ENCODE data around the gene PPM1A. TPM values are rescaled to one million over a fixed set of nuclear protein-coding genes. Genes with fewer than 3 reads are reported as not detected.

Gene PPM1A
- total RNA-seq, 2 donors from 2014 or later = 37.4 to 58.3 TPM

DNA sequence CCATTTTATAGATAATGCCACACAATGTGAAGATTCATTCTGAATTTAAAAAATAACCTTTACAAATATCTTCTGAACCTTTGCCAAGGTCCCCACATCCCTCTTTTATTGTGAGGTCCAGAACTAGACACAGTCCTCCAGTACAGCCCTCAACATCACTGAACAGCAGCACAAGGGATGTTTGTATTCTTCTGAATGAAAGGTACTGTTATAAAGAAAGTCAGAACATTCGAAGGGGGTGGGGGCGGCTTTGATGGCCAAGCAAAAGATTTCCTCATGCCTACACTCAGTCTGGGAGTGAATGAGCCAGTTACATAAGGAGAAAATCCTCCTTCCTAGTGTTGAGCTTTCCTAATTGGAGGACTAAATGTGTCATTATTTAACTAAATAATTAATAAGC, 77.3 kb downstream of the PPM1A start:
- H3K4me1 ChIP-seq (ENCODE audit: control insufficient read depth in 1 of 2, low read depth in 2 of 2) = peaks cover 0 to 9% of the 10 kb centered on the region in 2 donors
- no peak for TF ChIP-seq CTCF (IDR thresholded peaks at IDR 0.05)
- no peaks in the 10 kb centered on the region for H3K36me3 ChIP-seq
- H3K4me3 ChIP-seq = no peak overlapping the region
- no peaks in the 10 kb centered on the region for H3K27me3 ChIP-seq (replicated peaks; ENCODE audit: insufficient read depth)
- no peaks in the 10 kb centered on the region for H3K9me3 ChIP-seq
- no peak for DNase-seq (ENCODE audit: low spot score)
- ATAC-seq (ENCODE audit: insufficient number of reproducible peaks, low FRiP score, low read depth) = no peak
- H3K27ac ChIP-seq = no peak overlapping the region

DNA sequence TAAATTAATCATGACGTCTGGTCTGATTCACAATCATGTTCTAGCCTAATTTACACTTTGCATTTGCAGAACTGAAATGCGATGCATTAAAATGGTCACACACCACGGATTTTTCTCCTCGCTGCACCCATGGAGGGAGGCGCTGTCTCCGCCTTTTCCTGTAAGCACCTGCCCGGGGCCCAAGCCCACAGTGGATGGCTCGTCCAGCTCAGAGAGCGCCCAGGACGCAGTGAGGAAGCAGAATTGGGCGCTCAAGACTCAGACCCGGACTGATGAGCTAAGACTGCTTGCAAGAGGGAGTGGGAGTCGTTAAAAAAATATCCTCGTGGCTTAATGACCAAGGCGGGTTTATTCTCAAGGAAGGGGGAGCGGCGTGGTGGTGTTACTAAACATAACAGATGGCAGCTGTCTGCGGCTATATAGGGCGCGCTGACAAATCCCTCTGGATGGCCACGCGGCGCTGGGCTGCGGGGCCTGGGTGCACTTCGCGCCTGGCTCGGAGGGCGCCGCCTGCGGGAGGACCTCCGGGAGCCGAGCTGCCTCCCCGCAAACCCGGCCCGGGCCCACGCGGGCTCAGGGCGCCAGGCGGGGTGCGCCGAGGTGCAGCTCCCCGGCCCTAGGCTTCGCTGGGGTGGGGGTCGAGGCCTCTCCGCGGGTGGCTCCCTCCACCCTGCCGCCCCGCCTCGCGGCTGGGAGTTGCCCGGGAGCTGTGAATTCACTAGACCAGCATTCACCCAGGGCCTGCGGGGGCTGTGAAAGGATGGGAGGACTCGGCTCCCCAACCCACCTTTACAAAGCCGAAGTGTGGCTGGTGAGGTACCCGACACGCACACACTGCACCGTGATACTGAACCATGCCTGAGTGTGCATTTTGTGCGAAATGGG, 78.7 kb downstream of the PPM1A start:
- H3K36me3 ChIP-seq = no peaks in the 10 kb centered on the region
- H3K27ac ChIP-seq = no peak overlapping the region
- ATAC-seq (ENCODE audit: insufficient number of reproducible peaks, low FRiP score, low read depth) = no peak
- H3K27me3 ChIP-seq (replicated peaks; ENCODE audit: insufficient read depth) = no peaks in the 10 kb centered on the region
- DNase-seq (ENCODE audit: low spot score) = no peak
- peaks cover 0 to 9% of the 10 kb centered on the region in 2 donors for H3K4me1 ChIP-seq (ENCODE audit: control insufficient read depth in 1 of 2, low read depth in 2 of 2)
- peak overlapping the region; percentile 51 for H3K4me3 ChIP-seq
- H3K9me3 ChIP-seq = no peaks in the 10 kb centered on the region
- no peak for TF ChIP-seq CTCF (IDR thresholded peaks at IDR 0.05)

DNA sequence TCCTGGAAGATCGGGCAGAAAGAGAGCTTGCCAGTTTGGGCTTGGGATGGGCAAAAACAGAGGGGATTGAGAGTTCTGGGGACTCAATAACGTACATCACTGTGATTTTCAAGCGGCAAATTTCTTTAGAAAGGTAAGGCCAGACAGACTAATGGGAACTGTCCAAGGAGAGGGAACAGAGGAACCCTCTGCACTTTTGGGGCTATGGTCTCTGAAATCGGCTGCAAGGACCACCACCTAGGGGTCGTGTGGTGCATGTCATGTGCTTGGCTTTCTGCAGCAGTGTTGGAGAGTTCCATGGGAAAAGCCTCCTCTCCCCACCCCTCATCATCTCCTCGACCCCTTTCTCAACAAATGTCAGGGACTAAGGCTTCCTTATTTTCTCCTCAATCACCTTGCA, 79.6 kb downstream of the PPM1A start:
- no peaks in the 10 kb centered on the region for H3K36me3 ChIP-seq
- peaks cover 0 to 9% of the 10 kb centered on the region in 2 donors for H3K4me1 ChIP-seq (ENCODE audit: control insufficient read depth in 1 of 2, low read depth in 2 of 2)
- DNase-seq (ENCODE audit: low spot score) (no peak), ATAC-seq (ENCODE audit: insufficient number of reproducible peaks, low FRiP score, low read depth) (no peak)
- no peaks in the 10 kb centered on the region for H3K27me3 ChIP-seq (replicated peaks; ENCODE audit: insufficient read depth)
- TF ChIP-seq CTCF (IDR thresholded peaks at IDR 0.05) = no peak
- H3K4me3 ChIP-seq = no peak overlapping the region
- H3K9me3 ChIP-seq = no peaks in the 10 kb centered on the region
- no peak overlapping the region for H3K27ac ChIP-seq

- ATAC-seq (ENCODE audit: insufficient number of reproducible peaks, low FRiP score, low read depth) (no peak), DNase-seq (ENCODE audit: low spot score) (no peak)
- H3K9me3 ChIP-seq = no peaks in the 10 kb centered on the region
- H3K27me3 ChIP-seq (replicated peaks; ENCODE audit: insufficient read depth) = no peaks in the 10 kb centered on the region
- H3K36me3 ChIP-seq = no peaks in the 10 kb centered on the region
- TF ChIP-seq CTCF (IDR thresholded peaks at IDR 0.05) = no peak
- no peak overlapping the region for H3K4me3 ChIP-seq
- no peak overlapping the region for H3K27ac ChIP-seq
- peaks cover 0 to 9% of the 10 kb centered on the region in 2 donors for H3K4me1 ChIP-seq (ENCODE audit: control insufficient read depth in 1 of 2, low read depth in 2 of 2)
These were observed 80.3 kb downstream of the PPM1A start for GRCh38 chr14:60329274-60329673.

DNA sequence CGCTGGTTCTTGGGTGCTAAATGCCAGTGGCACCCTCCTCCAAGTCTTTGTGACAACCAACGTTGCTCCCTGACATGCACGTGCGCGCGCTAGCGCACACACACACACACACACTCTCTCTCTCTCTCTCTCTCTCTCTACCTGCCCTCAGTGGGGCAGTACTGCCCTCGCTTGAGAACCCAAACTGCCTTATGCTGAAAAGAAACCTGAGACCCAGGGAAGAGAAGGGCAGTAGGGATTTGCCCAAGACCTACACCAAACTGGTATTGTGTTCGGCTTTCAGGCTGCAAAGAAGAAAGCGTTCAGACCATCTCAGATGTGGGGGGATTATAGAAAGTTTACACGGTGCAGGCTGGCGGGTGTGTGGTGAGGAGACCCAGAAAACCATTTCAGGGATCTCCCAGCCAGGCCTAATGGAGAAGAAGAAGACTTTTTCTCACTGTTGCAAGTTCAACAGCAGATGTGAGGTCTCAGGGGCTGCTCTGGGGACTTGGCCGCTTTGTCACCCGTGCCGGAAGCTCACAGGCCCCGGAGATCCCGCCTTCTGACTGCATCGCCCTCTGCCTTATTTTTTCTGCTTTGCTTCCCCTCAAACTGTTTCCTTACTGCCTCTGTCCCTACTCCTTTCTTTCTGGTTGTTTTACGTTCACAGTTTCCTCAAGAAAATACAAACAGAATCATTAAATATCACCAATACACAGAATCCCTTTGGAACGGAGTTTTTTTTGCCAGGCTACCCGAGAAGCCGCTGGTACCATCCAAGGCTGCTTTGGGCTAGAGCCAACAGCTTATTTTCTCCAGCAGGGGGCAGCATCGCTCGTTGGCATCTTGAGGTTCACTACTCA, 82.4 kb downstream of the PPM1A start:
- Histone ChIP-seq H3K27me3 (replicated peaks; ENCODE audit: insufficient read depth) (no peaks in the 10 kb centered on the region), H3K4me3 (peak overlapping the region; percentile 61), H3K27ac (no peak overlapping the region), H3K4me1 (ENCODE audit: control insufficient read depth in 1 of 2, low read depth in 2 of 2) (peaks cover 0 to 9% of the 10 kb centered on the region in 2 donors), H3K36me3 (no peaks in the 10 kb centered on the region), H3K9me3 (no peaks in the 10 kb centered on the region)
- no peak for ATAC-seq (ENCODE audit: insufficient number of reproducible peaks, low FRiP score, low read depth)
- no peak for DNase-seq (ENCODE audit: low spot score)
- peak; percentile 56 for TF ChIP-seq CTCF (IDR thresholded peaks at IDR 0.05)
